GM21447 (cell line): ENCODE measurements around the gene BLVRB.
"Not testable (repeated sequence)": the region's sequence is repeated elsewhere in the genome, so short reads cannot be mapped to it uniquely, and the experiment has no call there.

ENCODE experiments used
- ATAC-seq: cut with Tn5 transposase; IDR thresholded peaks from one replicate; pipeline ENCODE4 v1.9.1; 2021; ENCODE audit not compliant: unreplicated experiment

The BLVRB gene

GRCh38 chr19:40452016-40452415 is 13.5 kb downstream of the BLVRB start:
- ATAC-seq = no peak

DNA sequence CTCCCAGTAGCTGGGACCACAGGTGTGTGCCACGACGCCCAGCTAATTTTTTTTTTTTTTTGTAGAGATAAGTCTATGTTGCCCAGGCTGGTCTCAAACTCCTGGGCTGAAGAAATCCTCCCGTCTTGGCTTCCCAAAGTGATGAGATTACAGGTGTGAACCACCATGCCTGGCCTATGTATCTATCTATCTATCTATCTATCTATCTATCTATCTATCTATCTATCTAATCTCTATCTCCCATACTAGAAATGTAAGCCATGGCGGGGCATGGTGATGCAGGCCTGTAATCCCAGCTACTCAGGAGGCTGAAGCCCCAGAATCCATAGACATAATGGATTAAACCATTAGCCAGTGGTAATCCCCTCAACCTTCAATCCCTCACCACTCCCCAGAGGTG is 14.9 kb downstream of the BLVRB start:
- ATAC-seq = no peak

DNA sequence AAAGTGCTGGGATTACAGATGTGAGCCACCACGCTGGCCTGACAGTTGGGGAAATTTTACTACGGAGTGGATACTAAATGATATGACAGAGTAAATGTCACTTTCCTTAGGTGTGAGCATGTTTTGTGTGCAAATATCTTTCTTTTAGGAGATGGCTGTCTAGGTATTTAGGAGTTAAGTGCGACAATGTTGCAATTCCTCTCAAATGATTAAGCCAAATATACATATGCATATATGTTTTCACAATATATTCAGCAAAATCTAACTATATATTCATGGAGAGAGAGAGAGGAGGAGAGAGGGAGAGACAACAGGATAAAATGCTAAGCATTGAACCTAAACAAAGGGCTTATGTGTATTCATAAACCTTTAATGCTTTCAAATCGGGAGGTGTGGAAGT is 16.0 kb downstream of the BLVRB start:
- ATAC-seq = no peak

- ATAC-seq = no peak
Observed at GRCh38 chr19:40446263-40446784, 19.2 kb downstream of the BLVRB start.

GRCh38 chr19:40445780-40446262 is 19.7 kb downstream of the BLVRB start:
- ATAC-seq = no peak

GRCh38 chr19:40444825-40445312 is 20.7 kb downstream of the BLVRB start:
- no peak for ATAC-seq

DNA sequence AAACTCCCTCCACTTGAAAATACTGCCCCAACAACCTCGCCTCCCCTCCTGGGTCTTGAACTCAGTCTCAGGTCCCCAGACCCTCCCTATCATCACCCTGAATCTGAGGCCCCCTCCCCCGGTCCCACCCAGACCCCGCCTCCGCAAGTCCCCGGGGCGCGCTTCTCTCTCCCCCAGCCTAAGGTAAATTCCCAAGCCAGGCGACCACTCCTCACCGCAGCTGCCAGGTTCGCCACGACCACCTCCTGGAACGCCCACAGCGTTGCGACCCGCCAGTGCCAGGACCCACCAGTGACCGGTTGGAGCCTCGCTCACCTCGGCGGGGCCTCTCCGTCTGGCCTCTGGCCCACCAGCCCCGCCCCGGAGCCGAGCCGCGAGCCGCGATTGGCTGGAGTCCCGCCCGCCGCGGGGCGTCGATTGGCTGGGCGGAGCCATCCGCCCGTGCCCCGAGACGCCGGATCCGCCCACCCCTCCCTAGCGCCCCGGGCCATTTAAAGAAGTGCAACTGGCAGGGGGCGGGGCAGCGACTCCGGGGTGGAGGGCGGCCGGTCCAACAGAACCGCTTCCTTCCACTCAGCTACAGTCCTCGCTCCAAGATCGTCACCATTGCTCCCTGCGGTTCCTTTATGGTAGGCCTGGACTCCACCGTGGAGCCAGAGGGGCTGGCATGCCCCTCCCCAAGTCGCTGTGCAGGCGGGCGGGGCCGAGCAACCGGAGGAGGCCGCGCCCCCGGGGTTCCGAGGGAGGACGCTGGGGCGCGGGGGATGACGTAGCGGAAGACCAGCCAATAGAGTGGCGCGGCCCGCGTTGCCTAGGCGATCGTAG is 21.3 kb downstream of the BLVRB start, which contains the start of gene SERTAD3:
Gene SERTAD3 (minus strand): TSS at position 336 of the 825 bp plus-strand sequence. CDS start 2,255 bp downstream, outside the sequence.
- ATAC-seq = peak; percentile 59

DNA sequence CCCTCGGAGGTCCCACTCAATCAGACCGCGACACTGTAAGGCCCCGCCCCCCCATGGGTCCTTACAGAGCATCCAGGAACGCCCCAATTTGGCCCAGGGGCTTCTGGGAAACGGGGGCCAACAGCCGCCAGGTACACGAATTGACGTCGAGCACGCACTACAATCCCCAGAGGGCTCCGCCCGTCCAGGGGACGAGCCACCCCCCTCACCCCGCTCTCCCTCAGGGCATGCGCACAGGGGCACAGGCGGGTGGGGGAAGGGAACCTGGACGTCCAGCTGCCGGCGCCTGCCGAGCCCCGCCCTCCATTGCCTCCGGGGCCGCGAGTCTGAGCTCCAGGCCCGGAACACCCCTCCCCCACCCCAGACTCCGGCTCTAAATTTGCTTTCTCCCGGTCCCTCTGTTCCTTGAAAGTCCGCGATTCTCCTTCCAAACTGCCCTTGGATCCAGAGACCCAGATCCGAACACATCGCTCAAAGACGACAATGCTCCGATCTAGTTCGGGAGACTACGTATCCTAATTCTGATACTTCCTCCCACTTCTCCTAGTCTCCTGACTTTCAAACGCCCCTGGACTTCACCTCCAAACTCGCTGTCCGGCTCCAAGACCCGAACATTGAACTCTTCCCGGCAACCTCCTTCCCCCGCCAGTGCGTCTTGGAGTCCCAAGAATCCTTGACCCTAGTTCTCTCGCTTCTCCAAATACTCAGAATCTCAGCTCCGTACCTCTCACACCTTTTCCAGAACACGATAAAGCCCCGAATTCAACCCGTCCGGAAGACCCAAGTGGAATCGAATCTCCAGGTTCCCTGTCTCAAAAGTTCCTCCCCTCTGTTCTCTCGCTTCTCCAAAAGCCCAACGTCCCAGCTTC is 22.2 kb downstream of the BLVRB start:
- ATAC-seq = peak; percentile 57

DNA sequence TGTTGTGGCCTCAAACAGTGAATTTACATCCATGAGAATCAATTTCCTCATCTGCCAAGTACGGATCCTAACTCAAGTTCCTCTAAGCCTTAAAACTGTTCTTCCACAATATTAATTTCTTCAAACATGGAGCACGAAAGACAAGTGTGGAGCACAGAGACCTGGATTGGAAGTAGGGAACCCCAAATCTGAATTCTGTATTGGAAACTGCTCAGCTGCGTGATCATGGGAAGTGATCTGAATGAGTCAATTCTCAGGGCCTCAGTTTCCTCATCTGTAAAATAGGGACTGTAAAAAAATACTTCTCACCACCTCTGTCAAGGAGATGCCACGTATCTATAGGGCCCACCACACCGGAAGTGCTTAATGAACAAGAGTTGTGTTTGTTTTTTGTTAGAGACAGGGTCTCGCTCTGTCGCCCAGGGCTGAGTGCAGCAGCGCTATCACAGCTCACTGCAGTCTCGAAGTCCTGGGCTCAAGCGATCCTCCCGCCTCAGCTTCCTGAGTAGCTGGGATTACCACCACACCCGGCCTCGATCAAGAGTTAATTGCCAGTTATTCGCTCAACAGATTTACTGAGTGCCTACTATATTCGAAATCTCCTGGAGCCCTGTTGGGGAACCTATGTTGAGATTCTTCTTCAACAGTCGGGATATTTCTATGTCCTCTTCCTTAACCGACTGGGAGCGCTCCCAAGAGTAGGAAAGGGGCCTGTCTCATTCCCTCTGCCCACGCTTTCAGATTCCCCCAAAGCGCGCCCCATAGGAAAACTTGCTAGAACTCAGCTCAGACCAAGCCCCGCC is 23.0 kb downstream of the BLVRB start:
- no peak for ATAC-seq

DNA sequence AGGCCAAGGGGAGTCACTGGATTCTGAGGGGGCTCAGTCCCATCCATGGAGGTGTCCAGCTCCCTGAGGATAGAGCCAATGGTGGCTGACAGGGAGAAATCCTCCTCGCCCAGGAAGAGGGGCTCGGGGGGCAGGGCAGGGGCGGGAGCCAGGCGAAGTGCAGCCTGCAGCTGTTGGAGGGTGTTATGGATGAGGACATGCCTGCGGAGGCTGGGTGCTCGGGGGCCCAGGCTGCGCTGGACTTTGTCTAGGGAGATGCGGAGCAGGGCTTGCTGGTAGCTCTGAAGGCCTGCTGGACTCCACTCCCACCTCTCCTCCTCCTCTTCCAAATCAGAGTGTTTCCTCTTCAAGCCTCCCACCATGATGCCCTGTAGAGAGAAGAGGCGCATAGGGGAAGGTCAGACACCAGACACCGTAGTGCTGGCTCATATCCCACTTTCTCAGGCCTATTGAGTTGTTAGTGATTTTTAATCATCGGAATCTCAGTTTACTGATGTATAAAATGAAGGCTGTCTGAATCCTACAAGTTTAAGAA is 23.8 kb downstream of the BLVRB start:
- ATAC-seq = no peak

DNA sequence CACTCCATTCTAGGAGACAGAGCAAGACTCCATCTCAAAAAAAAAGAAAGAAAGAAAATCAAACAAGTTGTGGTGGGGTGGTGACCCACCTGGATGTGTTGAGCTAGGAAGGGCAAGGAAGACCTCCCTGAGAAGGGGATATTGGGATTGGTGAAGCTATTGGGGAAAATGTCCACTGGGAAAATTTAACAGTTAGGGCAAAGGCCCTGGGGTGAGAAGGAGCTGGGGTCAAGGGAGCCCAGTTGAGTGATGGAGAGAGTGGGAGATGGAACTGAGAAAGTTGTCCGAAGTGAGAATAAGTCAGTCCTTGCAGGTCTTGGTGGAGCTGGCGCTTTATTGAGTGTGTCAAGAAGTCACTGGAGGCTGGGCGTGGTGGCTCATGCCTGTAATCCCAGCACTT is 27.3 kb downstream of the BLVRB start:
- ATAC-seq = no peak

GRCh38 chr19:40433391-40434216 is 31.9 kb downstream of the BLVRB start:
- ATAC-seq = peak; percentile 62

DNA sequence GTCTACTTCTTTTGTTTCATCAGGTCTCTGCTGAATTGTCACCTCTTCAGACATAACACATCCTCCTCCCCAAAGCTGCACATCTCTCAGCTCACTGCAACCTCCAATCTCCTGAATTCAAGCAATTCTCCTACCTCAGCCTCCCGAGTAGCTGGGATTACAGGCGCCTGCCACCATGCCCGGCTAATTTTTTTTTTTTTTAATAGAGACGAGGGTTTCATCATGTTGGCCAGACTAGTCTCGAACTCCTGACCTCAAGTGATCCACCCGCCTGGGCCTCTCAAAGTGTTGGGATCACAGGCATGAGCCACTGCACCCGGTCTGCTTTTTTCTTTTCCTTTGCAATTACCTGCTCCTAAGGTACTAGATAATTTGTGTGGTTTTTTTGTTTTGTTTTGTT is 32.8 kb downstream of the BLVRB start:
- not testable (repeated sequence) for ATAC-seq

- no peak for ATAC-seq
Observed at GRCh38 chr19:40431698-40432097, 33.8 kb downstream of the BLVRB start.

GRCh38 chr19:40430242-40430641 is 35.3 kb downstream of the BLVRB start:
- ATAC-seq = not testable (repeated sequence)

- ATAC-seq = not testable (repeated sequence)
Observed at GRCh38 chr19:40428197-40428596, 37.3 kb downstream of the BLVRB start.

- ATAC-seq = peak; percentile 72
Observed at GRCh38 chr19:40425450-40426287, 39.9 kb downstream of the BLVRB start, which contains the start of gene SERTAD1. Gene SERTAD1 (minus strand): TSS chr19:40425992. CDS start chr19:40423546, 2,446 bp downstream.
